ENCODE data around the gene C3orf62. TPM values are rescaled to one million over a fixed set of nuclear protein-coding genes. Genes with fewer than 3 reads are reported as not detected.
A peak's percentile ranks its signal among the peaks of the same experiment; 100 is the strongest.

C3orf62 gene
- 1 to 10 TPM; 7.0 to 7.5 TPM for total RNA-seq
- 9.6 TPM for polyA plus RNA-seq (2013, experiment 1 of 2)
- polyA plus RNA-seq (2013, experiment 2 of 2), result 9.9 TPM
- total RNA-seq, result 2.9 to 15.8 (median 7.5) reads per million in 172 experiments

DNA sequence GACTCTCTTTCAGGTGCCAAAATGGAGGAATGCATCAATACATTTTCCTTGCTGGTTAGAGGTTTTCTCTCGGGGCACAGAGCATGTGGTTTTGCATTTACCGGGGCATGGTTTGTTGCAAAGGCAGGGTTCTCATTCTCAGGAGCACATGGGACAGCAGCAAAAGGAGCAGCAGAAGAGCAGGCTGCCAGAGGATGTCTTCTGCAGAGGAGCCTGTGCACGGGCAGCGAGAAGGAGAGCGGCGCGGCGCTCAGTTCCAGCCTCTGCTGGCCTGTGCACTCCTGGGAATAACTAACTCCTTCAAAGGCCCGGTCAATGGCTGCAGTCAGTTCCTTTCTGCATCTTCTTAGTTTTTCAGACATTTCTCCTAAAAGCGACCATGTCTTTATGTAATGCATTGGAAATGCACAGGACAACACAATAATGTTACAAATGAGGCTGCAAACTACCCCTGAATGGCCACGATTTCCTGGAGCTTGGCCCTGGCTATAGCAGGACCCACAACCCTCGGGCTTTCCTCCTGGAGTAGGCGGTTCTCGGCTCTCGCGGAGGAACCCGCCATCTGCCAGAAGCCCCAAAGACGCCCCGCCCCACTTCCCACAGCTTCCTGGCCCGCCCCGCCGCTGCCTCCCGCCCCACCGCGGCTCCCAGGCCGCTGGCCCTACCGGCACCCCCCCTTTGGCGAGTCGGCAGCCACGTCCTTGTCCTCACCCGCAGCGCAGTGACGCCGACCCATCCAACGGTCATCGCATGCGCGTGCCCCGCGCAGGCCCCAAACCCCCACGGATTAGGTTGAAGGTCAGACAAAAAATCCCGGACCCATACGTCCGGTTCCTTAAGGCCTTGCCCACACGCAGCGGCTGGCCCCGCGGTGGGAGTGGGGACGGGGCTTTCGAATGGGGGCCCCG is at the start of gene C3orf62:
TSS of gene C3orf62 (minus strand) at position 758 of the 908 bp plus-strand sequence. CDS start at position 398, 360 bp downstream.
- no peaks in the 10 kb centered on the region for H3K27me3 Mint-ChIP-seq
- TF ChIP-seq, protein P1, sequence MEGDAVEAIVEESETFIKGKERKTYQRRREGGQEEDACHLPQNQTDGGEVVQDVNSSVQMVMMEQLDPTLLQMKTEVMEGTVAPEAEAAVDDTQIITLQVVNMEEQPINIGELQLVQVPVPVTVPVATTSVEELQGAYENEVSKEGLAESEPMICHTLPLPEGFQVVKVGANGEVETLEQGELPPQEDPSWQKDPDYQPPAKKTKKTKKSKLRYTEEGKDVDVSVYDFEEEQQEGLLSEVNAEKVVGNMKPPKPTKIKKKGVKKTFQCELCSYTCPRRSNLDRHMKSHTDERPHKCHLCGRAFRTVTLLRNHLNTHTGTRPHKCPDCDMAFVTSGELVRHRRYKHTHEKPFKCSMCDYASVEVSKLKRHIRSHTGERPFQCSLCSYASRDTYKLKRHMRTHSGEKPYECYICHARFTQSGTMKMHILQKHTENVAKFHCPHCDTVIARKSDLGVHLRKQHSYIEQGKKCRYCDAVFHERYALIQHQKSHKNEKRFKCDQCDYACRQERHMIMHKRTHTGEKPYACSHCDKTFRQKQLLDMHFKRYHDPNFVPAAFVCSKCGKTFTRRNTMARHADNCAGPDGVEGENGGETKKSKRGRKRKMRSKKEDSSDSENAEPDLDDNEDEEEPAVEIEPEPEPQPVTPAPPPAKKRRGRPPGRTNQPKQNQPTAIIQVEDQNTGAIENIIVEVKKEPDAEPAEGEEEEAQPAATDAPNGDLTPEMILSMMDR (IDR thresholded peaks at IDR 0.05), result no peak
- Histone ChIP-seq H3K4me3 (ENCODE audit: low read length) (peak within 1 kb of the TSS; percentile 54), H3K36me3 (ENCODE audit: insufficient read depth, low read length) (peaks cover 27% of the 10 kb centered on the region), H3K27me3 (ENCODE audit: control insufficient read depth in 1 of 2, insufficient read depth in 2 of 2, low read length in 2 of 2) (no peaks in the 10 kb centered on the region), H3K9me3 (ENCODE audit: control insufficient read depth in 1 of 2, insufficient read depth in 1 of 2, low read length in 2 of 2) (no peaks in the 10 kb centered on the region), H3K4me1 (ENCODE audit: insufficient read depth, low read length) (peaks cover 21% of the 10 kb centered on the region), H3K27ac (ENCODE audit: low read depth in 1 of 2, low read length in 2 of 2) (peak within 1 kb of the TSS; percentile 66 to 85)
- H3K9me3 Mint-ChIP-seq, result no peaks in the 10 kb centered on the region
- peak within 1 kb of the TSS; percentile 85 for H3K27ac Mint-ChIP-seq
- POLR2A ChIA-PET, result interaction anchor here (0.6 kb wide), 1 partner anchor 546 kb away, joined by 3 read pairs; no protein-coding TSS in a partner anchor
- intact Hi-C loops (cut with DNase I, micrococcal nuclease), result loop anchor here in 1 of 2 experiments (5.0 to 10.0 kb wide), 2 partner anchors 104 to 292 kb away; partner anchors contain the start of gene KLHDC8B
- CTCF ChIA-PET, result no interaction called here
- DNase-seq (peak; percentile 46 to 83 (median 66)), ATAC-seq (ENCODE audit: poor library complexity) (peak; percentile 89)
- peaks cover 27% of the 10 kb centered on the region for H3K4me1 Mint-ChIP-seq (ENCODE audit: low read depth)
- H3K36me3 Mint-ChIP-seq (ENCODE audit: low read depth), result peaks cover 30% of the 10 kb centered on the region
- H3K4me3 Mint-ChIP-seq, result peak within 1 kb of the TSS; percentile 90

- CTCF ChIA-PET, result interaction anchor here (1.2 kb wide), 1 partner anchor 15 kb away, joined by 3 read pairs; the partner anchor contains the start of gene USP4
- no peaks in the 10 kb centered on the region for H3K9me3 ChIP-seq (ENCODE audit: control insufficient read depth in 1 of 2, insufficient read depth in 1 of 2, low read length in 2 of 2)
- no peaks in the 10 kb centered on the region for H3K27me3 Mint-ChIP-seq
- TF ChIP-seq, protein P1 (IDR thresholded peaks at IDR 0.05), result no peak
- H3K27ac Mint-ChIP-seq, result no peak overlapping the region
- H3K36me3 Mint-ChIP-seq (ENCODE audit: low read depth), result peaks cover 87% of the 10 kb centered on the region
- no peaks in the 10 kb centered on the region for H3K9me3 Mint-ChIP-seq
- no peaks in the 10 kb centered on the region for H3K27me3 ChIP-seq (ENCODE audit: control insufficient read depth in 1 of 2, insufficient read depth in 2 of 2, low read length in 2 of 2)
- no peaks in the 10 kb centered on the region for H3K4me1 ChIP-seq (ENCODE audit: insufficient read depth, low read length)
- no peak for DNase-seq
- POLR2A ChIA-PET, result interaction anchor here (1.1 kb wide), 1 partner anchor 15 kb away, joined by 4 read pairs; the partner anchor contains the start of gene USP4
- ATAC-seq (ENCODE audit: poor library complexity), result no peak
- H3K4me3 Mint-ChIP-seq, result no peak overlapping the region
- intact Hi-C loops (cut with DNase I, micrococcal nuclease), result no loop called here
- H3K4me3 ChIP-seq (ENCODE audit: low read length), result no peak overlapping the region
- peaks cover 89% of the 10 kb centered on the region for H3K36me3 ChIP-seq (ENCODE audit: insufficient read depth, low read length)
- no peak overlapping the region for H3K27ac ChIP-seq (ENCODE audit: low read depth in 1 of 2, low read length in 2 of 2)
- H3K4me1 Mint-ChIP-seq (ENCODE audit: low read depth), result no peaks in the 10 kb centered on the region
Measured at GRCh38 chr3:49324768-49325167, 47.7 kb upstream of the C3orf62 start.

GRCh38 chr3:49316696-49317457 is 39.8 kb upstream of the C3orf62 start:
- TF ChIP-seq, protein P1 (IDR thresholded peaks at IDR 0.05), result no peak
- ChIA-PET CTCF (no interaction called here), POLR2A (no interaction called here)
- peaks cover 69% of the 10 kb centered on the region for H3K36me3 ChIP-seq (ENCODE audit: insufficient read depth, low read length)
- Mint-ChIP-seq H3K27ac (no peak overlapping the region), H3K4me3 (no peak overlapping the region), H3K27me3 (no peaks in the 10 kb centered on the region), H3K4me1 (ENCODE audit: low read depth) (no peaks in the 10 kb centered on the region), H3K9me3 (no peaks in the 10 kb centered on the region), H3K36me3 (ENCODE audit: low read depth) (peaks cover 70% of the 10 kb centered on the region)
- no peak overlapping the region for H3K27ac ChIP-seq (ENCODE audit: low read depth in 1 of 2, low read length in 2 of 2)
- H3K9me3 ChIP-seq (ENCODE audit: control insufficient read depth in 1 of 2, insufficient read depth in 1 of 2, low read length in 2 of 2), result no peaks in the 10 kb centered on the region
- H3K27me3 ChIP-seq (ENCODE audit: control insufficient read depth in 1 of 2, insufficient read depth in 2 of 2, low read length in 2 of 2), result no peaks in the 10 kb centered on the region
- intact Hi-C loops (cut with DNase I, micrococcal nuclease), result no loop called here
- no peak overlapping the region for H3K4me3 ChIP-seq (ENCODE audit: low read length)
- no peaks in the 10 kb centered on the region for H3K4me1 ChIP-seq (ENCODE audit: insufficient read depth, low read length)
- DNase-seq (no peak), ATAC-seq (ENCODE audit: poor library complexity) (no peak)
